AG04450 (cell line): Measurements from ENCODE around the gene ATG14. TPM values are rescaled to one million over a fixed set of nuclear protein-coding genes. Genes with fewer than 3 reads are reported as not detected.
"Not testable (repeated sequence)": the region's sequence is repeated elsewhere in the genome, so short reads cannot be mapped to it uniquely, and the experiment has no call there.

Experiments
- CTCF ChIA-PET: fragments of 300-600, 350-600 bp; formaldehyde crosslinking; extraction: SDS; loops from one replicate; lab custom pipeline; 2022; ENCODE audit warnings: antibody characterized with exemption, inconsistent platforms; lab: Charles Lee
- POLR2A ChIA-PET: fragments of 350-600 bp; formaldehyde crosslinking; extraction: SDS; loops from one replicate; lab custom pipeline; 2021; ENCODE audit warnings: antibody characterized with exemption, inconsistent platforms; lab: Yijun Ruan, JAX
- DNase-seq: peaks from one replicate; pipeline ENCODE4 v3.0.0-alpha.2; 2011; ENCODE audit warnings: low read depth, low spot score
- H3K27ac ChIP-seq: one replicate; pipeline ENCODE4 v1.5.1; 2012; ENCODE audit warnings: low read depth, low read length, control low read depth
- H3K27me3 ChIP-seq: one replicate; pipeline ENCODE4 v1.6.0; 2012; ENCODE audit warnings: low read length; ENCODE audit not compliant: control insufficient read depth, insufficient read depth
- H3K4me3 ChIP-seq: 2 replicates; pipeline ENCODE4 v1.5.1; 2011; ENCODE audit warnings: mild to moderate bottlenecking, low read depth, low read length, control low read depth
- H3K9me3 ChIP-seq: 2 replicates; pipeline ENCODE4 v1.5.1; 2012; ENCODE audit warnings: low read length; ENCODE audit not compliant: control insufficient read depth, insufficient read depth
- polyA plus RNA-seq: library from polyadenylated mRNA; depleted of rRNA; stranded (reverse); fragments of >200 nt; gene quantifications from 2 replicates; pipeline ENCODE4 v1.2.3, GENCODE V29; 2011
- TF ChIP-seq, protein P1 (sequence below): IDR thresholded peaks from 2 replicates; pipeline ENCODE4 v1.5.1; 2011; ENCODE audit warnings: low read depth, low read length, control low read depth, inconsistent platforms

Gene ATG14
- polyA plus RNA-seq, 1 experiment: 14.9 TPM

DNA sequence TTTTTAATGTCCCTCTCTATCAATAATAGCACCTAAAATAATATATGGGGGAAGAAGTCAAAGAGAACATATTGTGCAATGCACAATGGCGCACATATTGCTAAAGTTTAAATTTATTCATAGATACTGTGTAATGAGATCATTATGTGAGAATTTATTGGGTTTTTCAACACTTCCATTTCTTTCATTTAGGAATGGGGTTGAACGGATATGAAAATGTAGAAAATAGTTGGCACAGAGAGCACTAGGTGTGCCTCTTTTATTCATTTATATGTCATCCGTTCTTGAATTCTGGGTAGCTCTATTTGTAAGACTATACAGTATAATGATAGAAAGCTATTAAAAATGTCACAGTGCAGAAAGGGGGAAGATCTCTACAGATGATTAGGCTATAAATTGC lies 63.9 kb downstream of the ATG14 start:
- CTCF ChIA-PET: no interaction called here
- DNase-seq: no peak
- no peak overlapping the region for H3K27ac ChIP-seq
- TF ChIP-seq, protein P1, sequence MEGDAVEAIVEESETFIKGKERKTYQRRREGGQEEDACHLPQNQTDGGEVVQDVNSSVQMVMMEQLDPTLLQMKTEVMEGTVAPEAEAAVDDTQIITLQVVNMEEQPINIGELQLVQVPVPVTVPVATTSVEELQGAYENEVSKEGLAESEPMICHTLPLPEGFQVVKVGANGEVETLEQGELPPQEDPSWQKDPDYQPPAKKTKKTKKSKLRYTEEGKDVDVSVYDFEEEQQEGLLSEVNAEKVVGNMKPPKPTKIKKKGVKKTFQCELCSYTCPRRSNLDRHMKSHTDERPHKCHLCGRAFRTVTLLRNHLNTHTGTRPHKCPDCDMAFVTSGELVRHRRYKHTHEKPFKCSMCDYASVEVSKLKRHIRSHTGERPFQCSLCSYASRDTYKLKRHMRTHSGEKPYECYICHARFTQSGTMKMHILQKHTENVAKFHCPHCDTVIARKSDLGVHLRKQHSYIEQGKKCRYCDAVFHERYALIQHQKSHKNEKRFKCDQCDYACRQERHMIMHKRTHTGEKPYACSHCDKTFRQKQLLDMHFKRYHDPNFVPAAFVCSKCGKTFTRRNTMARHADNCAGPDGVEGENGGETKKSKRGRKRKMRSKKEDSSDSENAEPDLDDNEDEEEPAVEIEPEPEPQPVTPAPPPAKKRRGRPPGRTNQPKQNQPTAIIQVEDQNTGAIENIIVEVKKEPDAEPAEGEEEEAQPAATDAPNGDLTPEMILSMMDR: no peak
- no peaks in the 10 kb centered on the region for H3K9me3 ChIP-seq
- no peak overlapping the region for H3K4me3 ChIP-seq
- POLR2A ChIA-PET: interaction anchor here (0.9 kb wide), 1 partner anchor 11 kb away, joined by 4 read pairs; no protein-coding TSS in a partner anchor
- no peaks in the 10 kb centered on the region for H3K27me3 ChIP-seq

DNA sequence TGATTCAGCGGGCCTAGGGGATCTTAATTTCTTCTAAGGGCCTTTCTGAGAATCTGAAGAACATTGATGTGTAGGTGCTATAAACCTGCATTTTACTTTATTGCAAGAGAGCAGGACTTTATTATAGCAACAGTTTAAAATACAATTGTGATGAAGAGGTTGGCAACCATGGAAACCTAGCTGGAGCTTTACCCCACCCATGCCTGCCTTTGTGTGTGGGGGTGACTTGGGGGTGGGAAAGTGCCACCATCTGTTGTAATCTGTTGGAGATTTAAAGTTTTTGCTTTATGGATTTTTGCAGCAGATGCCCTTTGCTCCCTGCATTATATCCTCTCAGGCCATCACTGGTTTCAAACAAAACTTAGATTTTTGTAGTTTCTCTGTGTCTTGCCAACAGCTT lies 64.6 kb downstream of the ATG14 start:
- H3K9me3 ChIP-seq: no peaks in the 10 kb centered on the region
- DNase-seq: no peak
- CTCF ChIA-PET: interaction anchor here (1.0 to 1.2 kb wide), 2 partner anchors 7 to 73 kb away, joined by 3 to 5 read pairs; no protein-coding TSS in a partner anchor
- POLR2A ChIA-PET: interaction anchor here (0.9 kb wide), 1 partner anchor 10 kb away, joined by 4 read pairs; no protein-coding TSS in a partner anchor
- no peak overlapping the region for H3K4me3 ChIP-seq
- no peaks in the 10 kb centered on the region for H3K27me3 ChIP-seq
- TF ChIP-seq, protein P1: no peak
- no peak overlapping the region for H3K27ac ChIP-seq

DNA sequence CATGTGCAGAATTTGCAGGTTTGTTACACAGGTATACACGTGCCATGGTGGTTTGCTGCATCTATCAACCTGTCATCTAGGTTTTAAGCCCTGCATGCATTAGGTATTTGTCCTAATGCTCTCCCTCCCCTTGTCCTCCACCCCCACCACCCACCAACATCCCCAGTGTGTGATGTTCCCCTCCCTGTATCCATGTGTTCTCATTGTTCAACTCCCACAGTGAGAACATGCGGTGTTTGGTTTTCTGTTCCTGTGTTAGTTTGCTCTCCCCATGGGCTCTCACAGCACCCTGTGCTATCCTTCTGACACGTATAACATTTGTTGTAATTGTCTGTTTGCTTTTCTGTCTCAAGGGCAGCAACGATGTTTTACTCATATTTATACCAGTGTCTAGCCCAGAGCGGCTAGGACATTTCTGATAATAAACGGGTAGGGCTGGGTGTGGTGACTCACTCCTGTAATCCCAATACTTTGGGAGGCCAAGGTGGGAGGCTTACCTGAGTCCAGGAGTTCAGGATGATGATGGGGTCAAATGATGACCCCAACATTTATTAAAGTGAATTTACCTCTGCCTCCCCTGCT lies 67.0 kb downstream of the ATG14 start:
- DNase-seq, H3K27ac ChIP-seq, POLR2A ChIA-PET, H3K27me3 ChIP-seq, H3K4me3 ChIP-seq, CTCF ChIA-PET, H3K9me3 ChIP-seq: not testable (repeated sequence)

DNA sequence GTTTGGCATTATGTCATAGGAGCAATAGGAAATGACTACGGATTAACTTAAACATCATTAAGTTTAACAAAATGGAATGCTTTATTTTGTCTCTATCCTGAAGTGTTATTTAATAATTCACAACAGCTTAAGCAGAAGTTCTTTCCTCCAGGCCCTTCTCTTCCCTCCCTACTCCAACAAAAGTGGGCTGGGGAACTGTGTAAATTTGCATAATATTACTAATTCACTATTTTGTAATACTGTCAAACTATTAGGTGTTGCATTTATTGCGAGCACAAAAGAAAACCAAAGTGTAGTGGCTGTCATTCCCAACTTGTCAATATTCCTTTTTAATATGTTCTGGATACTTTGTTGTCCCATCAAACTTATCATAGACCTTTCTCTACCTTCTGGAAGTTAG lies 69.8 kb downstream of the ATG14 start:
- H3K27ac ChIP-seq: no peak overlapping the region
- no peak overlapping the region for H3K4me3 ChIP-seq
- TF ChIP-seq, protein P1: no peak
- H3K9me3 ChIP-seq: no peaks in the 10 kb centered on the region
- CTCF ChIA-PET: interaction anchor here (0.6 to 1.0 kb wide), 2 partner anchors 12 to 104 kb away, joined by 3 read pairs; no protein-coding TSS in a partner anchor
- DNase-seq: no peak
- H3K27me3 ChIP-seq: no peaks in the 10 kb centered on the region
- POLR2A ChIA-PET: no interaction called here

DNA sequence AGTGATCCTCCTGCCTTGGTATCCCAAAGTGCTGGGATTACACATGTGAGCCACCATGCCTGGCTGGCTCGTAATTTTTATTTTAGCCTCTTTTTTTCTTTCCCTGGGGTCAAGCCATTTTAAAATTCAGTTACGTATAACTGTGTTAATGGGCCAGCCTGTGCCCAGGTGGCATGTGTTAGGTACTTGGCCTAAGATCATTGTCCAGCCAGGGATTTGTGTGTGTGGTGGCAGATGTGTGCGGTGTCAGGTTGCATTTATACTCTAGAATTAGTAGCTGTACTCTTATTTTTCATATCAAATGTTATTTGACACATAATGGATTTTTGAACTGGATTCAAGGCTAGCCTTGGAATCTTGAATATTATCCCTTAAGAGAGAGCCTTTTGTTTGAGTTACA lies 71.1 kb downstream of the ATG14 start:
- POLR2A ChIA-PET: no interaction called here

More for the DNA sequence above, 71.1 kb downstream of the ATG14 start:
- Histone ChIP-seq H3K9me3 (no peaks in the 10 kb centered on the region), H3K27me3 (no peaks in the 10 kb centered on the region), H3K27ac (no peak overlapping the region), H3K4me3 (no peak overlapping the region)
- DNase-seq: no peak
- TF ChIP-seq, protein P1: no peak
- CTCF ChIA-PET: no interaction called here
